ENCODE data around the gene CYP26B1.

Gene CYP26B1

GRCh38 chr2:72146347-72147302 is 1.0 kb downstream of the CYP26B1 start:
- DNase-seq (ENCODE audit: low read depth, low spot score) = no peak
- H3K4me3 ChIP-seq (ENCODE audit: low read length) = peak overlapping the region; percentile 41; the same call in 1 of the 2 replicates
- peaks cover 71% of the 10 kb centered on the region for H3K27me3 ChIP-seq (ENCODE audit: control insufficient read depth, insufficient read depth, low read length)
- no peaks in the 10 kb centered on the region for H3K36me3 ChIP-seq (ENCODE audit: control insufficient read depth, insufficient read depth, low read length)
- peaks cover 14% of the 10 kb centered on the region for H3K4me1 ChIP-seq (ENCODE audit: control insufficient read depth, insufficient read depth, low read length)
- no CpG with 5 or more reads among the region's 58 CpGs for WGBS (ENCODE audit: insufficient coverage, insufficient read length)
- no peaks in the 10 kb centered on the region for H3K9me3 ChIP-seq (ENCODE audit: control insufficient read depth, insufficient read depth, low read length)
- no peak overlapping the region for H3K27ac ChIP-seq (ENCODE audit: low read length)

- Histone ChIP-seq H3K36me3 (ENCODE audit: control insufficient read depth, insufficient read depth, low read length) (no peaks in the 10 kb centered on the region), H3K4me1 (ENCODE audit: control insufficient read depth, insufficient read depth, low read length) (peaks cover 14% of the 10 kb centered on the region), H3K27me3 (ENCODE audit: control insufficient read depth, insufficient read depth, low read length) (peaks cover 73% of the 10 kb centered on the region), H3K27ac (ENCODE audit: low read length) (no peak overlapping the region), H3K9me3 (ENCODE audit: control insufficient read depth, insufficient read depth, low read length) (no peaks in the 10 kb centered on the region), H3K4me3 (ENCODE audit: low read length) (peak overlapping the region; percentile 52; the same call in 1 of the 2 replicates)
- WGBS (ENCODE audit: insufficient coverage, insufficient read length) = no CpG with 5 or more reads among the region's 33 CpGs
- DNase-seq (ENCODE audit: low read depth, low spot score) = no peak
Measured at GRCh38 chr2:72145658-72146329, 1.9 kb downstream of the CYP26B1 start.

- no peak overlapping the region for H3K27ac ChIP-seq (ENCODE audit: low read length)
- H3K36me3 ChIP-seq (ENCODE audit: control insufficient read depth, insufficient read depth, low read length) = no peaks in the 10 kb centered on the region
- DNase-seq (ENCODE audit: low read depth, low spot score) = no peak
- WGBS (ENCODE audit: insufficient coverage, insufficient read length) = no CpG with 5 or more reads among the region's 29 CpGs
- no peaks in the 10 kb centered on the region for H3K9me3 ChIP-seq (ENCODE audit: control insufficient read depth, insufficient read depth, low read length)
- H3K27me3 ChIP-seq (ENCODE audit: control insufficient read depth, insufficient read depth, low read length) = peaks cover 74% of the 10 kb centered on the region
- H3K4me1 ChIP-seq (ENCODE audit: control insufficient read depth, insufficient read depth, low read length) = peaks cover 14% of the 10 kb centered on the region
- peak overlapping the region; percentile 52; the same call in 1 of the 2 replicates for H3K4me3 ChIP-seq (ENCODE audit: low read length)
Measured at GRCh38 chr2:72145289-72145657, 2.4 kb downstream of the CYP26B1 start.

- H3K27me3 ChIP-seq (ENCODE audit: control insufficient read depth, insufficient read depth, low read length) = peaks cover 70% of the 10 kb centered on the region
- H3K4me1 ChIP-seq (ENCODE audit: control insufficient read depth, insufficient read depth, low read length) = peaks cover 10% of the 10 kb centered on the region
- no peak overlapping the region for H3K27ac ChIP-seq (ENCODE audit: low read length)
- H3K9me3 ChIP-seq (ENCODE audit: control insufficient read depth, insufficient read depth, low read length) = no peaks in the 10 kb centered on the region
- WGBS (ENCODE audit: insufficient coverage, insufficient read length) = no CpG with 5 or more reads among the region's 63 CpGs
- H3K36me3 ChIP-seq (ENCODE audit: control insufficient read depth, insufficient read depth, low read length) = no peaks in the 10 kb centered on the region
- peak overlapping the region; percentile 52; the same call in 1 of the 2 replicates for H3K4me3 ChIP-seq (ENCODE audit: low read length)
- DNase-seq (ENCODE audit: low read depth, low spot score) = no peak
Measured at GRCh38 chr2:72144632-72145288, 2.9 kb downstream of the CYP26B1 start.

- H3K27me3 ChIP-seq (ENCODE audit: control insufficient read depth, insufficient read depth, low read length) = peaks cover 65% of the 10 kb centered on the region
- H3K36me3 ChIP-seq (ENCODE audit: control insufficient read depth, insufficient read depth, low read length) = no peaks in the 10 kb centered on the region
- peaks cover 10% of the 10 kb centered on the region for H3K4me1 ChIP-seq (ENCODE audit: control insufficient read depth, insufficient read depth, low read length)
- H3K27ac ChIP-seq (ENCODE audit: low read length) = no peak overlapping the region
- WGBS (ENCODE audit: insufficient coverage, insufficient read length) = no CpG with 5 or more reads among the region's 23 CpGs
- H3K9me3 ChIP-seq (ENCODE audit: control insufficient read depth, insufficient read depth, low read length) = no peaks in the 10 kb centered on the region
- peak overlapping the region; percentile 52; the same call in 1 of the 2 replicates for H3K4me3 ChIP-seq (ENCODE audit: low read length)
- DNase-seq (ENCODE audit: low read depth, low spot score) = no peak
Measured at GRCh38 chr2:72144274-72144631, 3.4 kb downstream of the CYP26B1 start.

- WGBS (ENCODE audit: insufficient coverage, insufficient read length) = no CpG with 5 or more reads among the region's 65 CpGs
- Histone ChIP-seq H3K27ac (ENCODE audit: low read length) (no peak overlapping the region), H3K36me3 (ENCODE audit: control insufficient read depth, insufficient read depth, low read length) (no peaks in the 10 kb centered on the region), H3K4me1 (ENCODE audit: control insufficient read depth, insufficient read depth, low read length) (peaks cover 8% of the 10 kb centered on the region), H3K4me3 (ENCODE audit: low read length) (peak overlapping the region; percentile 10; the same call in 1 of the 2 replicates), H3K27me3 (ENCODE audit: control insufficient read depth, insufficient read depth, low read length) (peaks cover 60% of the 10 kb centered on the region), H3K9me3 (ENCODE audit: control insufficient read depth, insufficient read depth, low read length) (no peaks in the 10 kb centered on the region)
- DNase-seq (ENCODE audit: low read depth, low spot score) = no peak
Measured at GRCh38 chr2:72143441-72144273, 4.0 kb downstream of the CYP26B1 start.

- no peak for DNase-seq (ENCODE audit: low read depth, low spot score)
- no peak overlapping the region for H3K27ac ChIP-seq (ENCODE audit: low read length)
- no CpG with 5 or more reads among the region's 50 CpGs for WGBS (ENCODE audit: insufficient coverage, insufficient read length)
- H3K27me3 ChIP-seq (ENCODE audit: control insufficient read depth, insufficient read depth, low read length) = peaks cover 56% of the 10 kb centered on the region
- H3K4me1 ChIP-seq (ENCODE audit: control insufficient read depth, insufficient read depth, low read length) = peaks cover 7% of the 10 kb centered on the region
- no peaks in the 10 kb centered on the region for H3K36me3 ChIP-seq (ENCODE audit: control insufficient read depth, insufficient read depth, low read length)
- H3K9me3 ChIP-seq (ENCODE audit: control insufficient read depth, insufficient read depth, low read length) = no peaks in the 10 kb centered on the region
- H3K4me3 ChIP-seq (ENCODE audit: low read length) = no peak overlapping the region; the same call in 1 of the 2 replicates
Measured at GRCh38 chr2:72142570-72143440, 4.9 kb downstream of the CYP26B1 start.

GRCh38 chr2:72141881-72142451 is 5.7 kb downstream of the CYP26B1 start:
- H3K9me3 ChIP-seq (ENCODE audit: control insufficient read depth, insufficient read depth, low read length) = no peaks in the 10 kb centered on the region
- H3K4me3 ChIP-seq (ENCODE audit: low read length) = no peak overlapping the region
- peaks cover 5% of the 10 kb centered on the region; the same call in 1 of the 2 replicates for H3K4me1 ChIP-seq (ENCODE audit: control insufficient read depth, insufficient read depth, low read length)
- H3K27me3 ChIP-seq (ENCODE audit: control insufficient read depth, insufficient read depth, low read length) = peaks cover 51% of the 10 kb centered on the region
- no peak overlapping the region for H3K27ac ChIP-seq (ENCODE audit: low read length)
- WGBS (ENCODE audit: insufficient coverage, insufficient read length) = no CpG with 5 or more reads among the region's 13 CpGs
- H3K36me3 ChIP-seq (ENCODE audit: control insufficient read depth, insufficient read depth, low read length) = no peaks in the 10 kb centered on the region
- no peak for DNase-seq (ENCODE audit: low read depth, low spot score)
